Esophagus muscularis mucosa (tissue), 4 donors: ENCODE measurements around the gene LIX1. TPM values are rescaled to one million over a fixed set of nuclear protein-coding genes. Genes with fewer than 3 reads are reported as not detected.

Experiments
- DNase-seq: peaks from one replicate; pipeline ENCODE4 v3.0.0-alpha.2; 2017; ENCODE audit errors: extremely low spot score
- H3K27ac ChIP-seq, 4 donors: fragments of 200-600 bp; sonication (generic); replicated peaks in 1 of 4; 1 replicate in 3 of 4; 2 replicates in 1 of 4; pipeline ENCODE4 v1.5.1; 2016 to 2019; ENCODE audit warnings: mild to moderate bottlenecking in 1 of 4
- H3K27me3 ChIP-seq, 4 donors: fragments of 200-600 bp; sonication (generic); one replicate each; pipeline versions ENCODE4 v1.5.1 to v1.6.0; 2016 to 2019
- H3K36me3 ChIP-seq, 4 donors: fragments of 200-600 bp; sonication (generic); one replicate each; pipeline ENCODE4 v1.5.1; 2016 to 2019
- H3K4me1 ChIP-seq, 4 donors: fragments of 200-600 bp; sonication (generic); one replicate each; pipeline ENCODE4 v1.5.1; 2016 to 2019
- H3K4me3 ChIP-seq, 4 donors: fragments of 200-600 bp; sonication (generic); 1 replicate in 2 of 4; 2 replicates in 2 of 4; pipeline ENCODE4 v1.5.1; 2016 to 2019; ENCODE audit warnings: mild to moderate bottlenecking in 4 of 4, moderate library complexity in 1 of 4
- H3K9me3 ChIP-seq, 4 donors: fragments of 200-600 bp; sonication (generic); 1 replicate in 3 of 4; 2 replicates in 1 of 4; pipeline ENCODE4 v1.5.1; 2016 to 2019
- CTCF ChIP-seq, 3 experiments: fragments of 200-600 bp in 2 of 3; fragments of 450-650 bp in 1 of 3; sonication (generic) in 2 of 3; IDR thresholded peaks; one replicate each; pipeline ENCODE4 v1.5.1; 2017 to 2019; ENCODE audit warnings: antibody characterized with exemption in 3 of 3, mild to moderate bottlenecking in 2 of 3, moderate library complexity in 1 of 3
- EP300 ChIP-seq: sonication (generic); formaldehyde crosslinking; IDR thresholded peaks from one replicate; pipeline ENCODE4 v1.6.1; 2017; ENCODE audit warnings: antibody characterized with exemption
- POLR2A ChIP-seq: fragments of 450-650 bp; IDR thresholded peaks from one replicate; pipeline ENCODE4 v1.6.1; 2017; ENCODE audit warnings: antibody characterized with exemption, moderate library complexity, mild to moderate bottlenecking, low read depth
- POLR2AphosphoS5 ChIP-seq, 2 donors: sonication (generic); formaldehyde crosslinking; IDR thresholded peaks; one replicate each; pipeline ENCODE4 v1.6.1; 2017; ENCODE audit warnings: antibody characterized with exemption in 2 of 2
- WGBS: methylation state at CpG from one replicate; pipeline ENCODE4 v1.1.5; 2018; 5-methylcytosine and 5-hydroxymethylcytosine counted together
- intact Hi-C: fragments of 100-400 bp; cut with DNase I; formaldehyde crosslinking; loops from one replicate; pipeline ENCODE4 v1.15.1; 2023
- total RNA-seq, 4 donors: library from RNA; depleted of rRNA; stranded (reverse); fragments of >200 nt; gene quantifications; one replicate each; pipeline versions ENCODE4 v1.1.0 to v1.2.1, GENCODE V29; 2016

Gene LIX1
- total RNA-seq, 4 donors from 2014 or later, result 0.42 to 1.2 (median 0.67) TPM

GRCh38 chr5:97167435-97167834, 25.0 kb upstream of the LIX1 start:
- TF ChIP-seq EP300 (no peak), POLR2AphosphoS5 (IDR thresholded peaks at IDR 0.05) (no peak), CTCF (IDR thresholded peaks at IDR 0.05) (no peak), POLR2A (no peak)
- 63% methylated on average over 6 of the region's 6 CpGs for WGBS
- no peak for DNase-seq
- intact Hi-C loops, result loop anchor here (10.0 kb wide), 3 partner anchors 233 to 823 kb away; partner anchors contain the start of gene LNPEP
- no peaks in the 10 kb centered on the region for H3K9me3 ChIP-seq
- peaks cover 0 to 17% (median 0%) of the 10 kb centered on the region in 4 donors for H3K4me1 ChIP-seq
- peaks cover 19 to 91% (median 66%) of the 10 kb centered on the region in 4 donors for H3K36me3 ChIP-seq
- no peak overlapping the region for H3K4me3 ChIP-seq
- H3K27ac ChIP-seq, result no peak overlapping the region
- no peaks in the 10 kb centered on the region for H3K27me3 ChIP-seq

- no peaks in the 10 kb centered on the region for H3K9me3 ChIP-seq
- peaks cover 19 to 86% (median 58%) of the 10 kb centered on the region in 4 donors for H3K36me3 ChIP-seq
- WGBS, result 44% methylated on average over 1 of the region's 1 CpG
- no peak for TF ChIP-seq EP300
- no peak for TF ChIP-seq POLR2A
- TF ChIP-seq CTCF (IDR thresholded peaks at IDR 0.05), result no peak
- no peak for DNase-seq
- no peaks in the 10 kb centered on the region for H3K27me3 ChIP-seq
- intact Hi-C loops, result loop anchor here (2.0 to 10.0 kb wide), 4 partner anchors 231 to 821 kb away; partner anchors contain the start of gene LNPEP
- no peak overlapping the region for H3K4me3 ChIP-seq
- no peak overlapping the region for H3K27ac ChIP-seq
- H3K4me1 ChIP-seq, result peaks cover 0 to 20% (median 0%) of the 10 kb centered on the region in 4 donors
Measured at GRCh38 chr5:97165726-97166125, 23.3 kb upstream of the LIX1 start.

GRCh38 chr5:97164846-97165245, 22.4 kb upstream of the LIX1 start:
- H3K36me3 ChIP-seq, result peaks cover 14 to 86% (median 55%) of the 10 kb centered on the region in 4 donors
- no peak overlapping the region for H3K27ac ChIP-seq
- no peaks in the 10 kb centered on the region for H3K9me3 ChIP-seq
- DNase-seq, result no peak
- H3K4me3 ChIP-seq, result no peak overlapping the region
- H3K4me1 ChIP-seq, result peaks cover 0 to 20% (median 0%) of the 10 kb centered on the region in 4 donors
- TF ChIP-seq POLR2A (no peak), CTCF (IDR thresholded peaks at IDR 0.05) (no peak), POLR2AphosphoS5 (IDR thresholded peaks at IDR 0.05) (no peak), EP300 (no peak)
- intact Hi-C loops, result loop anchor here (2.0 to 10.0 kb wide), 5 partner anchors 168 to 820 kb away; partner anchors contain the start of gene LNPEP
- no peaks in the 10 kb centered on the region for H3K27me3 ChIP-seq

- H3K4me3 ChIP-seq, result no peak overlapping the region
- no peak for DNase-seq
- intact Hi-C loops, result loop anchor here (2.0 to 10.0 kb wide), 6 partner anchors 167 to 819 kb away; partner anchors contain the start of gene LNPEP
- TF ChIP-seq EP300 (no peak), POLR2AphosphoS5 (IDR thresholded peaks at IDR 0.05) (no peak), POLR2A (no peak), CTCF (IDR thresholded peaks at IDR 0.05) (no peak)
- H3K27me3 ChIP-seq, result no peaks in the 10 kb centered on the region
- no peak overlapping the region for H3K27ac ChIP-seq
- peaks cover 0 to 20% (median 0%) of the 10 kb centered on the region in 4 donors for H3K4me1 ChIP-seq
- peaks cover 13 to 84% (median 54%) of the 10 kb centered on the region in 4 donors for H3K36me3 ChIP-seq
- H3K9me3 ChIP-seq, result no peaks in the 10 kb centered on the region
- 95% methylated on average over 5 of the region's 5 CpGs for WGBS
Measured at GRCh38 chr5:97163790-97164285, 21.4 kb upstream of the LIX1 start.
